HS-5 (cell line): ENCODE data around the gene ARCN1.

Source experiments
- DNase-seq: peaks from one replicate; pipeline ENCODE4 v3.0.0-alpha.2; 2012; ENCODE audit warnings: low read depth

Gene ARCN1

GRCh38 chr11:118572061-118572980, at the start of gene ARCN1:
TSS of gene ARCN1 (plus strand) at chr11:118572409. CDS start at chr11:118572548, 139 bp downstream.
- no peak for DNase-seq

- DNase-seq, result no peak
Measured at GRCh38 chr11:118522571-118523072, 49.6 kb upstream of the ARCN1 start.

- no peak for DNase-seq
Measured at GRCh38 chr11:118524356-118524755, 47.9 kb upstream of the ARCN1 start.

GRCh38 chr11:118524757-118525470, 47.3 kb upstream of the ARCN1 start:
- DNase-seq, result no peak

- DNase-seq, result no peak
Measured at GRCh38 chr11:118526688-118527087, 45.5 kb upstream of the ARCN1 start.

GRCh38 chr11:118527109-118527508, 45.1 kb upstream of the ARCN1 start, which contains the start of gene TTC36:
TSS of gene TTC36 (plus strand) at chr11:118527474. CDS start at chr11:118527495, 21 bp downstream.
- DNase-seq, result no peak

- DNase-seq, result no peak
Measured at GRCh38 chr11:118528511-118528910, 43.7 kb upstream of the ARCN1 start.

GRCh38 chr11:118529584-118530175, 42.5 kb upstream of the ARCN1 start:
- no peak for DNase-seq

DNA sequence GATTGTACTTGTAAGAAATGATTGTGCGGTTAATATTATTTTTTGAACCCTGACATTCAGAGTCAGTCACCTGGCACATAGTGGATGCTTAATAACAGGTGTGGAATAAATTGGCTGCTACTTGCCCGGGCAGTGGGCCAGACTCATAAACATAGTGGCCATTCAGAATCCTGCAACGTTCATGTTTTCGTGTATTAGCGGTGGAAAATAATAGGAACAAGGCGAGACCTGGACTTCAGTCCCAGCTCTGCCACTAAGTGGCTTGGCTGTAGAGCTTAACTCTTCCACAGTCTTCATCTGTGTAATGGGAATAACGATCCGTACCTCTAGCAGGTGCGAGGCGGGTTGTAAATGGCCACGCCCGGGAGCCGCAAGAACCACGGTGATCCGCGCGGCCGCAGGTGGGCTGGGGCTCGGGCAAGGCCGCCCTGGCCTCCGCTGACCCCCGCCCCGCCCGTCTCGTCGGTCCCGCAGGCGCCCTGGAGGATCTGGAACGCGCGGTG, 42.0 kb upstream of the ARCN1 start:
- DNase-seq, result no peak

GRCh38 chr11:118530683-118531596, 41.3 kb upstream of the ARCN1 start, which contains the start of gene TMEM25:
TSS of gene TMEM25 (plus strand) at chr11:118531192. CDS start at chr11:118531802, 610 bp downstream.
- DNase-seq, result no peak

- DNase-seq, result no peak
Measured at GRCh38 chr11:118531597-118532084, 40.6 kb upstream of the ARCN1 start.

DNA sequence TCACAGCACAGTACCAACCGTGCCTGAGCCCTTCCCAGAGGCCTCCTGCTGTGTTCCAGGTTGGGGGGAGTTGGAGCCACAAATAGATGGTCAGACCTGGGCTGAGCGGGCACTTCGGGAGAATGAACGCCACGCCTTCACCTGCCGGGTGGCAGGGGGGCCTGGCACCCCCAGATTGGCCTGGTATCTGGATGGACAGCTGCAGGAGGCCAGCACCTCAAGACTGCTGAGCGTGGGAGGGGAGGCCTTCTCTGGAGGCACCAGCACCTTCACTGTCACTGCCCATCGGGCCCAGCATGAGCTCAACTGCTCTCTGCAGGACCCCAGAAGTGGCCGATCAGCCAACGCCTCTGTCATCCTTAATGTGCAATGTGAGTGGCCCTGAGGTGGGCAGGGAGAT, 40.1 kb upstream of the ARCN1 start:
- no peak for DNase-seq

DNA sequence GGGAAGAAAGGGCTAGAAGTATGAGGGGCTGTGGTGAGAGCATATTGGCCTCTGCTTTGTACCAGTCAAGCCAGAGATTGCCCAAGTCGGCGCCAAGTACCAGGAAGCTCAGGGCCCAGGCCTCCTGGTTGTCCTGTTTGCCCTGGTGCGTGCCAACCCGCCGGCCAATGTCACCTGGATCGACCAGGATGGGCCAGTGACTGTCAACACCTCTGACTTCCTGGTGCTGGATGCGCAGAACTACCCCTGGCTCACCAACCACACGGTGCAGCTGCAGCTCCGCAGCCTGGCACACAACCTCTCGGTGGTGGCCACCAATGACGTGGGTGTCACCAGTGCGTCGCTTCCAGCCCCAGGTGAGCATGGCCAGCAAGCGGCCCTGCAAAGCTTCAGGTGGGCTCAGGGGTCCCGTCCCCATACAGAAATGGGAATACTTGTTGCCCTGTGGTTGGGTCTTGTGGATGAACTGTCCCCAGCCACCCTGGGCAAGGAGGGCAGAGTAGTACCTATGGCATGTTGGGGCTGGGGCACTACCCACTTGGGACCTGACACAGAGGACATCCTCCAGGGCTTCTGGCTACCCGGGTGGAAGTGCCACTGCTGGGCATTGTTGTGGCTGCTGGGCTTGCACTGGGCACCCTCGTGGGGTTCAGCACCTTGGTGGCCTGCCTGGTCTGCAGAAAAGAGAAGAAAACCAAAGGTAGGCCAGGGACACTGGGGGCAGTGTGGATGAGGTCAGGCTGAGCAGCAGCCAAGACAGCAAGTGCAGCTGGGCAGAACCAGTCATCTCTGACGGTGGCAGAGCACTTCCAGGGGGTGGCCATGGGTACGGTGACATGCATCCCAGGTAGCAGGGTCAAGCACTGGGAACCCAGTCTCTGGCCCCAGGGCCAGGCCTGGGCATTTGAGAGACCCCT, 39.1 kb upstream of the ARCN1 start:
- no peak for DNase-seq

GRCh38 chr11:118533769-118534729, 38.2 kb upstream of the ARCN1 start:
- no peak for DNase-seq

DNA sequence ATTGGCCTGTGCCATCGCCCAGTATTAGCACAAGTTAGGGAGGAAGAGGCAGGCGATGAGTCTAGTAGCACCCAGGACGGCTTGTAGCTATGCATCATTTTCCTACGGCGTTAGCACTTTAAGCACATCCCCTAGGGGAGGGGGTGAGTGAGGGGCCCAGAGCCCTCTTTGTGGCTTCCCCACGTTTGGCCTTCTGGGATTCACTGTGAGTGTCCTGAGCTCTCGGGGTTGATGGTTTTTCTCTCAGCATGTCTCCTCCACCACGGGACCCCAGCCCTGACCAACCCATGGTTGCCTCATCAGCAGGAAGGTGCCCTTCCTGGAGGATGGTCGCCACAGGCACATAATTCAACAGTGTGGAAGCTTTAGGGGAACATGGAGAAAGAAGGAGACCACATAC, 36.9 kb upstream of the ARCN1 start:
- no peak for DNase-seq

DNA sequence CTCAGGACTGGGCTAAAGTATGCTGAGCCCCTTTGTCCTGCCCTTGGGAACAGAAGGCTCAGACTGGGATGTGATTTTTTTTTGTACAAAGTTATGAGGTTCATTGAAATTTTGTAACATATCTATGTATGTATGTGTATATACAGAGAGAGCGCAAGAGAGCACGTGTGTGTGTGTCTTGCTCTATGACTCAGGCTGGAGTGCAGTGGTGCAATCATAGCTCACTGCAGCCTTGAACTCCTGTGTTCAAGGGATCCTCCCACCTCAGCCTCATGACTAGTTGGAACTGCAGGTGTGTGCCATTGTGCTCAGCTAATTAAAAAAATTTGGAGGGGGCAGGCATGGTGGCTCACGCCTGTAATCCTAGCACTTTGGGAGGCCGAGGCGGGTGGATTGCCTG, 35.5 kb upstream of the ARCN1 start:
- no peak for DNase-seq

DNA sequence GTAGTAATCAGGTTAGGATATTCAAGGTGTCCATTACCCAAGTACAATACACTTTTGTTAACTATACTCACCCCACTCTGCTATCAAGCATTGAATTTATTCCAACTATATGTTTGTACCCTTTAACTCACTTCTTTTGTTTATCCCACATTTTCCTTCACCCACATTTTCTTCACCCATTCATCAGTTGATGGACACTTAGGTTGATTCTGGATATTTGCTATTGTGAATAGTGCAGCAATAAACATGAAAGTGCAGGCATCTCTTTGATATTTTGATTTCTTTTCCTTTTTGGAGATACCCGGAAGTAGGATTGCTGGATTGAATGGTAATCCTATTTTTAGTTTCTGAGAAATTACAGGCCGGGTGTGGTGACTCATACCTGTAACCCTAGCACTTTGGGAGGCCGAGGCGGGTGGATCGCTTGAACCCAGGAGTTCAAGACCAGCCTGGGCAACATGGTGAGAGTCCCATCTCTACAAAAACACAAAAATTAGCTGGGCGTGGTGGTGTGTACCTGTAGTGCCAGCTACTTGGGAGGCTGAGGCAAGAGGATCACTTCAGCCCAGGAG, 34.7 kb upstream of the ARCN1 start:
- no peak for DNase-seq

DNA sequence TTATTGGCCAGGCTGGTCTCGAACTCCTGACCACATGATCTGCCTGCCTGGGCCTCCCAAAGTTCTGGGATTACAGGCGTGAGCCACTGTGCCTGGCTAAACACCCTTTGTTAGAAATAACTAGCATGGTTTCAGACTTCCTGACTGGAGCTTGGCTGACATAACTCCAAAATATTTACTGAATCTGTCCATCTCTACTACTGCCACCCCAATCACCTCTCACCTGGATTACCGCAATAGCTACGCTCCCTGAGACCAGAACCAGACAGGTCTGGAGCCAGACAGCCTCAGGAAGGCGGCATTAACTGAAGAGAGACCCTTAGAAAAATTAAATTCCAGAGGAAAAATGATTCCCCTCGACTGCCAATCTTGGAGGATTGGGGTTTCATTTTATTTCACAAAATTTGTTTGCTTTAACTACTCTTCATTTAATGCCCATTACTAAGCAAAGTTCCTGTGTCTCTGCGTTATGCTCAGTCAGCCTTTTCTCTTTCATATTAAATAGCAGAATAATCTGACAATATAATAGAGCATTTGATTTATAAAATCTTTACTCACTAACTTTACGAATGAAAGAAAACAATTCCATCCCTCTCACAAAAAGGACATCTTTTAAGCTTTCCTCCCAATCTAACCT, 28.1 kb upstream of the ARCN1 start:
- no peak for DNase-seq
